Measurements from ENCODE around the gene COL4A6. TPM values are rescaled to one million over a fixed set of nuclear protein-coding genes. Genes with fewer than 3 reads are reported as not detected.

COL4A6 gene
- total and polyA plus RNA-seq, 4 donors: under 0.01 to 0.09 (median 0.07) TPM; not detected in 1

DNA sequence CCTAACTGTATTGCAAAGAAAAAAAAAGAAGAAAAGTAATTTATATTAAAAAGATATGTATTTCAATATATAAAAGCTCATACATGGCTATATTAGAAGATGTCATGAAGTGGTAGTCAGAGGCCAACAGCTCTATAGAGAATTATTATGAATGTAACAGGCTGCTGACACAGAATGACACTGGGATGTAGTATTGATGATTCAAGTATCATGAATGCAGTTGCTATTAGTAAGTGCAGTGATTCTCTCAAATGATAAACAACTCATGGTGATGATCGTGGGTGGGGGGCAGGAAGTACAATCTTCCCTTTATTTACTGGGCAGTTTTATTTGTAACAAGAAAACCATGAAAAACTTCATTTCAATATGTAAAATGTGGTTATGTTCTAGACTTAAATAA is 124.6 kb downstream of the COL4A6 start:
- H3K9me3 ChIP-seq (ENCODE audit: control insufficient read depth in 4 of 4, low read length in 3 of 4): no peaks in the 10 kb centered on the region
- H3K27me3 ChIP-seq (ENCODE audit: control insufficient read depth in 4 of 4, insufficient read depth in 4 of 4, low read length in 3 of 4): peaks cover 0 to 2% (median 0%) of the 10 kb centered on the region in 4 donors
- TF ChIP-seq GABPA (IDR thresholded peaks at IDR 0.05 in 1 of 2, conservative IDR thresholded peaks at IDR 0.05 in 1 of 2) (no peak), FOXA2 (IDR thresholded peaks at IDR 0.05) (no peak), HNF4A (conservative IDR thresholded peaks at IDR 0.05) (no peak), YY1 (IDR thresholded peaks at IDR 0.05) (no peak), JUND (IDR thresholded peaks at IDR 0.05) (no peak), TAF1 (conservative IDR thresholded peaks at IDR 0.05) (no peak), SP1 (IDR thresholded peaks at IDR 0.05) (no peak), HNF4G (IDR thresholded peaks at IDR 0.05) (no peak), NR2F2 (IDR thresholded peaks at IDR 0.05) (no peak), EGR1 (IDR thresholded peaks at IDR 0.05; ENCODE audit: low read depth in 2 of 2) (no peak)
- TF ChIP-seq, protein P1, sequence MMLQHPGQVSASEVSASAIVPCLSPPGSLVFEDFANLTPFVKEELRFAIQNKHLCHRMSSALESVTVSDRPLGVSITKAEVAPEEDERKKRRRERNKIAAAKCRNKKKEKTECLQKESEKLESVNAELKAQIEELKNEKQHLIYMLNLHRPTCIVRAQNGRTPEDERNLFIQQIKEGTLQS (IDR thresholded peaks at IDR 0.05): no peak
- TF ChIP-seq, protein P2, sequence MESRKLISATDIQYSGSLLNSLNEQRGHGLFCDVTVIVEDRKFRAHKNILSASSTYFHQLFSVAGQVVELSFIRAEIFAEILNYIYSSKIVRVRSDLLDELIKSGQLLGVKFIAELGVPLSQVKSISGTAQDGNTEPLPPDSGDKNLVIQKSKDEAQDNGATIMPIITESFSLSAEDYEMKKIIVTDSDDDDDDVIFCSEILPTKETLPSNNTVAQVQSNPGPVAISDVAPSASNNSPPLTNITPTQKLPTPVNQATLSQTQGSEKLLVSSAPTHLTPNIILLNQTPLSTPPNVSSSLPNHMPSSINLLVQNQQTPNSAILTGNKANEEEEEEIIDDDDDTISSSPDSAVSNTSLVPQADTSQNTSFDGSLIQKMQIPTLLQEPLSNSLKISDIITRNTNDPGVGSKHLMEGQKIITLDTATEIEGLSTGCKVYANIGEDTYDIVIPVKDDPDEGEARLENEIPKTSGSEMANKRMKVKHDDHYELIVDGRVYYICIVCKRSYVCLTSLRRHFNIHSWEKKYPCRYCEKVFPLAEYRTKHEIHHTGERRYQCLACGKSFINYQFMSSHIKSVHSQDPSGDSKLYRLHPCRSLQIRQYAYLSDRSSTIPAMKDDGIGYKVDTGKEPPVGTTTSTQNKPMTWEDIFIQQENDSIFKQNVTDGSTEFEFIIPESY (IDR thresholded peaks at IDR 0.05): no peak
- TF ChIP-seq, protein P3, sequence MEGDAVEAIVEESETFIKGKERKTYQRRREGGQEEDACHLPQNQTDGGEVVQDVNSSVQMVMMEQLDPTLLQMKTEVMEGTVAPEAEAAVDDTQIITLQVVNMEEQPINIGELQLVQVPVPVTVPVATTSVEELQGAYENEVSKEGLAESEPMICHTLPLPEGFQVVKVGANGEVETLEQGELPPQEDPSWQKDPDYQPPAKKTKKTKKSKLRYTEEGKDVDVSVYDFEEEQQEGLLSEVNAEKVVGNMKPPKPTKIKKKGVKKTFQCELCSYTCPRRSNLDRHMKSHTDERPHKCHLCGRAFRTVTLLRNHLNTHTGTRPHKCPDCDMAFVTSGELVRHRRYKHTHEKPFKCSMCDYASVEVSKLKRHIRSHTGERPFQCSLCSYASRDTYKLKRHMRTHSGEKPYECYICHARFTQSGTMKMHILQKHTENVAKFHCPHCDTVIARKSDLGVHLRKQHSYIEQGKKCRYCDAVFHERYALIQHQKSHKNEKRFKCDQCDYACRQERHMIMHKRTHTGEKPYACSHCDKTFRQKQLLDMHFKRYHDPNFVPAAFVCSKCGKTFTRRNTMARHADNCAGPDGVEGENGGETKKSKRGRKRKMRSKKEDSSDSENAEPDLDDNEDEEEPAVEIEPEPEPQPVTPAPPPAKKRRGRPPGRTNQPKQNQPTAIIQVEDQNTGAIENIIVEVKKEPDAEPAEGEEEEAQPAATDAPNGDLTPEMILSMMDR (IDR thresholded peaks at IDR 0.05; ENCODE audit: low read depth, low read length, missing input control): no peak
- TF ChIP-seq, protein P4, sequence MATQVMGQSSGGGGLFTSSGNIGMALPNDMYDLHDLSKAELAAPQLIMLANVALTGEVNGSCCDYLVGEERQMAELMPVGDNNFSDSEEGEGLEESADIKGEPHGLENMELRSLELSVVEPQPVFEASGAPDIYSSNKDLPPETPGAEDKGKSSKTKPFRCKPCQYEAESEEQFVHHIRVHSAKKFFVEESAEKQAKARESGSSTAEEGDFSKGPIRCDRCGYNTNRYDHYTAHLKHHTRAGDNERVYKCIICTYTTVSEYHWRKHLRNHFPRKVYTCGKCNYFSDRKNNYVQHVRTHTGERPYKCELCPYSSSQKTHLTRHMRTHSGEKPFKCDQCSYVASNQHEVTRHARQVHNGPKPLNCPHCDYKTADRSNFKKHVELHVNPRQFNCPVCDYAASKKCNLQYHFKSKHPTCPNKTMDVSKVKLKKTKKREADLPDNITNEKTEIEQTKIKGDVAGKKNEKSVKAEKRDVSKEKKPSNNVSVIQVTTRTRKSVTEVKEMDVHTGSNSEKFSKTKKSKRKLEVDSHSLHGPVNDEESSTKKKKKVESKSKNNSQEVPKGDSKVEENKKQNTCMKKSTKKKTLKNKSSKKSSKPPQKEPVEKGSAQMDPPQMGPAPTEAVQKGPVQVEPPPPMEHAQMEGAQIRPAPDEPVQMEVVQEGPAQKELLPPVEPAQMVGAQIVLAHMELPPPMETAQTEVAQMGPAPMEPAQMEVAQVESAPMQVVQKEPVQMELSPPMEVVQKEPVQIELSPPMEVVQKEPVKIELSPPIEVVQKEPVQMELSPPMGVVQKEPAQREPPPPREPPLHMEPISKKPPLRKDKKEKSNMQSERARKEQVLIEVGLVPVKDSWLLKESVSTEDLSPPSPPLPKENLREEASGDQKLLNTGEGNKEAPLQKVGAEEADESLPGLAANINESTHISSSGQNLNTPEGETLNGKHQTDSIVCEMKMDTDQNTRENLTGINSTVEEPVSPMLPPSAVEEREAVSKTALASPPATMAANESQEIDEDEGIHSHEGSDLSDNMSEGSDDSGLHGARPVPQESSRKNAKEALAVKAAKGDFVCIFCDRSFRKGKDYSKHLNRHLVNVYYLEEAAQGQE (IDR thresholded peaks at IDR 0.05): no peak
- H3K27ac ChIP-seq (ENCODE audit: low read depth in 1 of 2, low read length in 2 of 2): no peak overlapping the region
- WGBS: 82% methylated on average over 1 of the region's 1 CpG
- no peak overlapping the region for H3K9ac ChIP-seq (ENCODE audit: low read depth in 1 of 2, low read length in 2 of 2)
- no peaks in the 10 kb centered on the region for H3K36me3 ChIP-seq (ENCODE audit: control insufficient read depth in 4 of 4, insufficient read depth in 3 of 4, low read depth in 1 of 4, low read length in 3 of 4)
- DNase-seq (ENCODE audit: low spot score): no peak
- H3K4me3 ChIP-seq (ENCODE audit: low read depth in 1 of 3, low read length in 3 of 3): no peak overlapping the region
- no peaks in the 10 kb centered on the region for H3K4me1 ChIP-seq (ENCODE audit: control insufficient read depth in 4 of 4, insufficient read depth in 4 of 4, low read length in 3 of 4)

DNA sequence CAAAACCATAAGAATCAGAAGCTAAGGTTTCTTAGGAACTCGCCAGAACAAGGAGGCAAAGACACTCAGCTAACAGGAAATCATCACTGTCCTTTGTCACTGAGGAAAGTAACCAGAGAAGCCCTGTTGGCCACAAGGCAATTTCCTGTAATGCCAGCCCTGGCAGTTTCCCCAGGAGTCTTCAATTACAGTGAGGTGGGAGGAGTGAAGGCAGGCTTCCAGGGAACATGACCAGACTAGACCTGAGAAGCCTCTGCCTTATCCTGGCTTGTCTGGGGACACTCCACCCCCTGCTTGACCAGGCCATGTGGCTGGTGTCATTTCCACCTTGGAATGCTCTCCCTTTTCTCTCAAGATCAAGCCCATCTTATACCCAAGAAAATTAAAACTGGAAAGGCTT is 125.3 kb downstream of the COL4A6 start:
- Histone ChIP-seq H3K9ac (ENCODE audit: low read depth in 1 of 2, low read length in 2 of 2) (no peak overlapping the region), H3K27me3 (ENCODE audit: control insufficient read depth in 4 of 4, insufficient read depth in 4 of 4, low read length in 3 of 4) (peaks cover 0 to 2% (median 0%) of the 10 kb centered on the region in 4 donors), H3K9me3 (ENCODE audit: control insufficient read depth in 4 of 4, low read length in 3 of 4) (no peaks in the 10 kb centered on the region), H3K4me1 (ENCODE audit: control insufficient read depth in 4 of 4, insufficient read depth in 4 of 4, low read length in 3 of 4) (peaks cover 0 to 2% (median under 1%) of the 10 kb centered on the region in 4 donors), H3K36me3 (ENCODE audit: control insufficient read depth in 4 of 4, insufficient read depth in 3 of 4, low read depth in 1 of 4, low read length in 3 of 4) (no peaks in the 10 kb centered on the region), H3K4me3 (ENCODE audit: low read depth in 1 of 3, low read length in 3 of 3) (no peak overlapping the region), H3K27ac (ENCODE audit: low read depth in 1 of 2, low read length in 2 of 2) (no peak overlapping the region)
- no peak for DNase-seq (ENCODE audit: low spot score)
- WGBS: 71% methylated on average over 1 of the region's 1 CpG
- TF ChIP-seq GABPA (IDR thresholded peaks at IDR 0.05 in 1 of 2, conservative IDR thresholded peaks at IDR 0.05 in 1 of 2) (no peak), HNF4A (conservative IDR thresholded peaks at IDR 0.05) (no peak), RXRA (IDR thresholded peaks at IDR 0.05) (no peak), SP1 (IDR thresholded peaks at IDR 0.05) (no peak), JUND (IDR thresholded peaks at IDR 0.05) (no peak), FOXA1 (IDR thresholded peaks at IDR 0.05) (no peak), RAD21 (IDR thresholded peaks at IDR 0.05) (no peak), EGR1 (IDR thresholded peaks at IDR 0.05; ENCODE audit: low read depth in 2 of 2) (no peak)
- TF ChIP-seq, protein P5, sequence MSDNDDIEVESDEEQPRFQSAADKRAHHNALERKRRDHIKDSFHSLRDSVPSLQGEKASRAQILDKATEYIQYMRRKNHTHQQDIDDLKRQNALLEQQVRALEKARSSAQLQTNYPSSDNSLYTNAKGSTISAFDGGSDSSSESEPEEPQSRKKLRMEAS (IDR thresholded peaks at IDR 0.05): no peak
- TF ChIP-seq, protein P4 (IDR thresholded peaks at IDR 0.05): no peak
- TF ChIP-seq, protein P2 (IDR thresholded peaks at IDR 0.05): no peak
